Embryonic facial prominence (tissue), 1 donor: ENCODE measurements around the gene CCDC107.

ENCODE experiments used
- DNase-seq: peaks from one replicate; pipeline ENCODE4 v3.0.0-alpha.2; 2016; ENCODE audit errors: extremely low spot score

The CCDC107 gene

GRCh38 chr9:35661756-35662350 lies 3.8 kb downstream of the CCDC107 start:
- DNase-seq: no peak

GRCh38 chr9:35662437-35662836 lies 4.3 kb downstream of the CCDC107 start:
- no peak for DNase-seq

GRCh38 chr9:35664531-35665470 lies 6.7 kb downstream of the CCDC107 start, which contains the start of gene ARHGEF39:
ARHGEF39 (minus strand) TSS chr9:35665195; CDS start chr9:35665169, 26 bp downstream.
- peak; percentile 47 for DNase-seq

- DNase-seq: no peak
These were observed 7.4 kb downstream of the CCDC107 start for GRCh38 chr9:35665471-35665818.

GRCh38 chr9:35666045-35666444 lies 8.0 kb downstream of the CCDC107 start:
- DNase-seq: no peak

GRCh38 chr9:35666549-35666948 lies 8.5 kb downstream of the CCDC107 start:
- no peak for DNase-seq

- DNase-seq: no peak
These were observed 9.8 kb downstream of the CCDC107 start for GRCh38 chr9:35667939-35668338.

- DNase-seq: no peak
These were observed 11.4 kb downstream of the CCDC107 start for GRCh38 chr9:35669331-35670145.

- no peak for DNase-seq
These were observed 15.3 kb downstream of the CCDC107 start, which contains the start of gene CA9 for GRCh38 chr9:35673132-35674024. CA9 (plus strand) TSS chr9:35673928; CDS start chr9:35673960, 32 bp downstream.

GRCh38 chr9:35674025-35674361 lies 15.9 kb downstream of the CCDC107 start:
- DNase-seq: no peak

- no peak for DNase-seq
These were observed 17.1 kb downstream of the CCDC107 start for GRCh38 chr9:35675204-35675603.

GRCh38 chr9:35675732-35676392 lies 17.8 kb downstream of the CCDC107 start:
- DNase-seq: peak; percentile 53

GRCh38 chr9:35679091-35679490 lies 21.0 kb downstream of the CCDC107 start:
- DNase-seq: no peak

GRCh38 chr9:35679766-35680330 lies 21.8 kb downstream of the CCDC107 start:
- no peak for DNase-seq

- no peak for DNase-seq
These were observed 22.4 kb downstream of the CCDC107 start for GRCh38 chr9:35680331-35681105.

- DNase-seq: no peak
These were observed 23.4 kb downstream of the CCDC107 start for GRCh38 chr9:35681341-35682002.

GRCh38 chr9:35682051-35682450 lies 24.0 kb downstream of the CCDC107 start:
- DNase-seq: no peak

- no peak for DNase-seq
These were observed 24.6 kb downstream of the CCDC107 start for GRCh38 chr9:35682520-35683315.
